Esophagus squamous epithelium (tissue), 5 donors: ENCODE data around the gene TBC1D13. TPM values are rescaled to one million over a fixed set of nuclear protein-coding genes. Genes with fewer than 3 reads are reported as not detected.

Source experiments
- DNase-seq: peaks from one replicate; lab custom pipeline; 2025; lab: John Stamatoyannopoulos, UW
- H3K27ac ChIP-seq, 4 donors: fragments of 200-600 bp; sonication (generic); one replicate each; pipeline ENCODE4 v1.5.1; 2016 to 2019; ENCODE audit warnings: mild to moderate bottlenecking in 1 of 4
- H3K27me3 ChIP-seq, 4 donors: fragments of 200-600 bp; sonication (generic); 1 replicate in 3 of 4; 2 replicates in 1 of 4; pipeline versions ENCODE4 v1.5.1 to v1.6.0; 2017 to 2021; ENCODE audit warnings: antibody characterized with exemption in 1 of 4
- H3K36me3 ChIP-seq, 3 donors: fragments of 200-600 bp; sonication (generic); one replicate each; pipeline ENCODE4 v1.5.1; 2016 to 2019
- H3K4me1 ChIP-seq, 3 donors: fragments of 200-600 bp; sonication (generic); one replicate each; pipeline ENCODE4 v1.5.1; 2017 to 2019
- H3K4me3 ChIP-seq, 4 donors: fragments of 200-600 bp; sonication (generic); 1 replicate in 3 of 4; 2 replicates in 1 of 4; pipeline ENCODE4 v1.5.1; 2016 to 2019; ENCODE audit warnings: mild to moderate bottlenecking in 2 of 4, moderate library complexity in 1 of 4
- H3K9me3 ChIP-seq, 3 donors: fragments of 200-600 bp; sonication (generic); one replicate each; pipeline ENCODE4 v1.5.1; 2016 to 2019
- POLR2A ChIP-seq, 4 donors: fragments of 450-650 bp; IDR thresholded peaks; one replicate each; pipeline ENCODE4 v1.6.1; 2017; ENCODE audit warnings: antibody characterized with exemption in 4 of 4, mild to moderate bottlenecking in 4 of 4, moderate library complexity in 3 of 4
- WGBS, 2 donors: methylation state at CpG; one replicate each; pipeline ENCODE4 v1.1.5; 2018; 5-methylcytosine and 5-hydroxymethylcytosine counted together
- intact Hi-C: fragments of 100-400 bp; cut with DNase I; formaldehyde crosslinking; loops from one replicate; pipeline ENCODE4 v1.15.0; 2022
- total RNA-seq, 4 donors: library from RNA; depleted of rRNA; stranded (reverse); fragments of >200 nt; gene quantifications; one replicate each; pipeline ENCODE4 v1.1.0, GENCODE V29; 2016
- TF ChIP-seq, protein P1 (sequence below), 6 experiments: fragments of 450-650 bp in 4 of 6; fragments of 200-600 bp in 2 of 6; sonication (generic) in 2 of 6; IDR thresholded peaks; one replicate each; pipeline ENCODE4 v1.5.1; 2016 to 2019; ENCODE audit warnings: antibody characterized with exemption in 6 of 6, mild to moderate bottlenecking in 4 of 6, moderate library complexity in 4 of 6
- donor health status: DM: yes; HTN: yes; CAD: no.

TBC1D13 gene
- total RNA-seq, 4 donors from 2014 or later, result 9.6 to 17.9 (median 16.7) TPM

GRCh38 chr9:128828719-128829452, 41.8 kb downstream of the TBC1D13 start:
- Histone ChIP-seq H3K4me1 (peaks cover 13 to 24% (median 15%) of the 10 kb centered on the region in 3 donors), H3K27ac (peak overlapping the region; percentile 76 to 93 (median 85)), H3K9me3 (no peaks in the 10 kb centered on the region), H3K4me3 (peak overlapping the region; percentile 57 to 98 (median 88)), H3K36me3 (peaks cover 11 to 56% (median 24%) of the 10 kb centered on the region in 3 donors), H3K27me3 (no peaks in the 10 kb centered on the region)
- no peak for DNase-seq
- intact Hi-C loops, result no loop called here
- WGBS, 2 donors, result 40 to 54% methylated on average over 10 to 13 of the region's 18 CpGs
- TF ChIP-seq POLR2A (IDR thresholded peaks at IDR 0.05), result no peak
- TF ChIP-seq, protein P1, sequence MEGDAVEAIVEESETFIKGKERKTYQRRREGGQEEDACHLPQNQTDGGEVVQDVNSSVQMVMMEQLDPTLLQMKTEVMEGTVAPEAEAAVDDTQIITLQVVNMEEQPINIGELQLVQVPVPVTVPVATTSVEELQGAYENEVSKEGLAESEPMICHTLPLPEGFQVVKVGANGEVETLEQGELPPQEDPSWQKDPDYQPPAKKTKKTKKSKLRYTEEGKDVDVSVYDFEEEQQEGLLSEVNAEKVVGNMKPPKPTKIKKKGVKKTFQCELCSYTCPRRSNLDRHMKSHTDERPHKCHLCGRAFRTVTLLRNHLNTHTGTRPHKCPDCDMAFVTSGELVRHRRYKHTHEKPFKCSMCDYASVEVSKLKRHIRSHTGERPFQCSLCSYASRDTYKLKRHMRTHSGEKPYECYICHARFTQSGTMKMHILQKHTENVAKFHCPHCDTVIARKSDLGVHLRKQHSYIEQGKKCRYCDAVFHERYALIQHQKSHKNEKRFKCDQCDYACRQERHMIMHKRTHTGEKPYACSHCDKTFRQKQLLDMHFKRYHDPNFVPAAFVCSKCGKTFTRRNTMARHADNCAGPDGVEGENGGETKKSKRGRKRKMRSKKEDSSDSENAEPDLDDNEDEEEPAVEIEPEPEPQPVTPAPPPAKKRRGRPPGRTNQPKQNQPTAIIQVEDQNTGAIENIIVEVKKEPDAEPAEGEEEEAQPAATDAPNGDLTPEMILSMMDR (IDR thresholded peaks at IDR 0.05), result no peak

GRCh38 chr9:128829477-128830251, 42.6 kb downstream of the TBC1D13 start, which contains the start of gene SPOUT1:
SPOUT1 (minus strand) TSS chr9:128829794; CDS start chr9:128829780, 14 bp downstream.
- 0% methylated on average over 9 to 11 of the region's 56 CpGs for WGBS, 2 donors
- intact Hi-C loops, result no loop called here
- DNase-seq, result peak; percentile 56
- no peaks in the 10 kb centered on the region for H3K9me3 ChIP-seq
- TF ChIP-seq, protein P1 (IDR thresholded peaks at IDR 0.05), result no peak
- peak in 1 of 4 donors; percentile 67 for TF ChIP-seq POLR2A (IDR thresholded peaks at IDR 0.05)
- no peaks in the 10 kb centered on the region for H3K27me3 ChIP-seq
- H3K4me3 ChIP-seq, result peak within 1 kb of the TSS; percentile 57 to 98 (median 88)
- H3K27ac ChIP-seq, result peak within 1 kb of the TSS; percentile 76 to 93 (median 85)
- peaks cover 10 to 50% (median 17%) of the 10 kb centered on the region in 3 donors for H3K36me3 ChIP-seq
- peaks cover 13 to 24% (median 15%) of the 10 kb centered on the region in 3 donors for H3K4me1 ChIP-seq

DNA sequence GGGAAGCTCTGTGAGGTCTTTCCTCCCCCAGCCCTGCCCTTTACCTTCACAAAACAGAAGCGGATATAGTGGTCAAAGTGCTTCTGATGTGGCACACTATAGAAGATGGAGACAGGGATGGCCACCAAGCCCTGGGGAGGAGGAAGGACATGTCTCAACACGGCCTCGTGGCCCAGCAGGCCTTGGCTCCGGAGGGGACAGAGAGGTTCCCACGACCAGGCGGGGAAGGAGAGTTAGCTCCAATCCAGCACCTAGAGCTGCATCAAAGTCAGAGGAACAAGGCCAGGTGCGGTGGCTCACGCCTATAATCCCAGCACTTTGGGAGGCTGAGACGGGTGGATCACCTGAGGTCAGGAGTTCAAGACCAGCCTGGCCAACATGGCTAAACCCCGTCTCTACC, 46.6 kb downstream of the TBC1D13 start:
- H3K27me3 ChIP-seq, result no peaks in the 10 kb centered on the region
- DNase-seq, result no peak
- H3K9me3 ChIP-seq, result no peaks in the 10 kb centered on the region
- no peak overlapping the region for H3K4me3 ChIP-seq
- H3K4me1 ChIP-seq, result peaks cover 9 to 13% (median 12%) of the 10 kb centered on the region in 3 donors
- 80 to 91% methylated on average over 1 to 4 of the region's 10 CpGs for WGBS, 2 donors
- H3K36me3 ChIP-seq, result peaks cover 0 to 53% (median 0%) of the 10 kb centered on the region in 3 donors
- TF ChIP-seq POLR2A (IDR thresholded peaks at IDR 0.05), result no peak
- no peak overlapping the region for H3K27ac ChIP-seq
- intact Hi-C loops, result no loop called here

- Histone ChIP-seq H3K36me3 (peaks cover 0 to 71% (median 0%) of the 10 kb centered on the region in 3 donors), H3K27me3 (no peaks in the 10 kb centered on the region), H3K9me3 (no peaks in the 10 kb centered on the region), H3K4me3 (no peak overlapping the region), H3K27ac (no peak overlapping the region), H3K4me1 (no peaks in the 10 kb centered on the region)
- TF ChIP-seq, protein P1 (IDR thresholded peaks at IDR 0.05), result no peak
- WGBS, 2 donors, result 91 to 93% methylated on average over 7 to 9 of the region's 28 CpGs
- intact Hi-C loops, result no loop called here
- no peak for DNase-seq
Observed at GRCh38 chr9:128835246-128836210, 48.5 kb downstream of the TBC1D13 start.
